Thymus (tissue), 11 donors: ENCODE results near the gene HAGHL. TPM values are rescaled to one million over a fixed set of nuclear protein-coding genes. Genes with fewer than 3 reads are reported as not detected.
"Not testable (repeated sequence)": the region's sequence is repeated elsewhere in the genome, so short reads cannot be mapped to it uniquely, and the experiment has no call there.

Source experiments
- DNase-seq, 9 donors: peaks; one replicate each; pipeline ENCODE4 v3.0.0-alpha.2; 2013; ENCODE audit warnings: low spot score in 9 of 9, low read depth in 6 of 9, missing footprints in 1 of 9
- H3K27ac ChIP-seq, 2 donors: one replicate each; pipeline ENCODE4 v1.5.1; 2013; ENCODE audit warnings: control low read depth in 1 of 2, low read depth in 1 of 2, low read length in 1 of 2, mild to moderate bottlenecking in 1 of 2, moderate library complexity in 1 of 2
- H3K27me3 ChIP-seq, 2 donors: one replicate each; pipeline ENCODE4 v1.5.1; 2013; ENCODE audit warnings: low read length in 1 of 2; ENCODE audit not compliant: control insufficient read depth in 2 of 2, insufficient read depth in 1 of 2
- H3K36me3 ChIP-seq, 2 donors: one replicate each; pipeline ENCODE4 v1.5.1; 2013; ENCODE audit warnings: low read length in 1 of 2, mild to moderate bottlenecking in 1 of 2, moderate library complexity in 1 of 2; ENCODE audit not compliant: control insufficient read depth in 2 of 2, insufficient read depth in 2 of 2
- H3K4me1 ChIP-seq, 2 donors: one replicate each; pipeline ENCODE4 v1.5.1; 2013; ENCODE audit warnings: low read length in 2 of 2; ENCODE audit not compliant: control insufficient read depth in 2 of 2, insufficient read depth in 2 of 2
- H3K4me3 ChIP-seq, 2 donors: one replicate each; pipeline ENCODE4 v1.5.1; 2013; ENCODE audit warnings: low read length in 2 of 2, control low read depth in 1 of 2, mild to moderate bottlenecking in 1 of 2
- H3K9me3 ChIP-seq, 2 donors: one replicate each; pipeline ENCODE4 v1.5.1; 2013; ENCODE audit warnings: low read length in 1 of 2, mild to moderate bottlenecking in 1 of 2; ENCODE audit not compliant: control insufficient read depth in 2 of 2, insufficient read depth in 1 of 2
- whole genome bisulfite sequencing: extraction: QIAGEN DNeasy Blood & Tissue Kit; methylation state at CpG from one replicate; pipeline ENCODE4 v1.1.7; 2013; 5-methylcytosine and 5-hydroxymethylcytosine counted together
- polyA plus RNA-seq: library from polyadenylated mRNA; stranded (reverse); fragments of 200-250 nt; gene quantifications from one replicate; pipeline ENCODE4 v1.2.3, GENCODE V29; 2013
- total RNA-seq: library from RNA; stranded (reverse); fragments of 120-200 nt; gene quantifications from one replicate; pipeline ENCODE4 v1.2.4, GENCODE V29; 2013
- donor health status: healthy.

The HAGHL gene
- total and polyA plus RNA-seq, 2 donors: 15.7 to 50.6 TPM

- H3K27me3 ChIP-seq: peaks cover 0 to 17% of the 10 kb centered on the region in 2 donors
- H3K9me3 ChIP-seq: no peaks in the 10 kb centered on the region
- H3K4me1 ChIP-seq: no peaks in the 10 kb centered on the region
- no peaks in the 10 kb centered on the region for H3K36me3 ChIP-seq
- no peak for DNase-seq
- no peak overlapping the region for H3K4me3 ChIP-seq
- WGBS: 74% methylated on average over 20 of the region's 20 CpGs
- no peak overlapping the region for H3K27ac ChIP-seq
Measured at GRCh38 chr16:769184-769784, 42.4 kb downstream of the HAGHL start.

- H3K36me3 ChIP-seq: no peaks in the 10 kb centered on the region
- H3K27me3 ChIP-seq: peaks cover 0 to 17% of the 10 kb centered on the region in 2 donors
- DNase-seq: no peak
- 94% methylated on average over 19 of the region's 19 CpGs for WGBS
- H3K27ac ChIP-seq: no peak overlapping the region
- H3K4me3 ChIP-seq: no peak overlapping the region
- H3K4me1 ChIP-seq: no peaks in the 10 kb centered on the region
- H3K9me3 ChIP-seq: no peaks in the 10 kb centered on the region
Measured at GRCh38 chr16:769934-770333, 43.0 kb downstream of the HAGHL start.

GRCh38 chr16:770411-770810, 43.5 kb downstream of the HAGHL start:
- Histone ChIP-seq H3K4me1 (no peaks in the 10 kb centered on the region), H3K27me3 (peaks cover 0 to 17% of the 10 kb centered on the region in 2 donors), H3K9me3 (no peaks in the 10 kb centered on the region), H3K36me3 (no peaks in the 10 kb centered on the region), H3K27ac (no peak overlapping the region), H3K4me3 (no peak overlapping the region)
- no peak for DNase-seq
- 87% methylated on average over 13 of the region's 13 CpGs for WGBS

- Histone ChIP-seq H3K4me3 (no peak overlapping the region), H3K9me3 (no peaks in the 10 kb centered on the region), H3K27me3 (peaks cover 0 to 27% of the 10 kb centered on the region in 2 donors), H3K4me1 (no peaks in the 10 kb centered on the region), H3K27ac (no peak overlapping the region), H3K36me3 (no peaks in the 10 kb centered on the region)
- 96% methylated on average over 18 of the region's 18 CpGs for WGBS
- DNase-seq: no peak
Measured at GRCh38 chr16:772959-773358, 46.1 kb downstream of the HAGHL start.

- WGBS: 94% methylated on average over 46 of the region's 46 CpGs
- H3K4me3 ChIP-seq: no peak overlapping the region
- DNase-seq: no peak
- no peak overlapping the region for H3K27ac ChIP-seq
- H3K27me3 ChIP-seq: peaks cover 0 to 27% of the 10 kb centered on the region in 2 donors
- no peaks in the 10 kb centered on the region for H3K4me1 ChIP-seq
- no peaks in the 10 kb centered on the region for H3K9me3 ChIP-seq
- no peaks in the 10 kb centered on the region for H3K36me3 ChIP-seq
Measured at GRCh38 chr16:774086-775001, 47.4 kb downstream of the HAGHL start.

- Histone ChIP-seq H3K27me3 (peaks cover 0 to 25% of the 10 kb centered on the region in 2 donors), H3K9me3 (no peaks in the 10 kb centered on the region), H3K27ac (no peak overlapping the region), H3K4me1 (no peaks in the 10 kb centered on the region), H3K4me3 (no peak overlapping the region), H3K36me3 (no peaks in the 10 kb centered on the region)
- 91% methylated on average over 36 of the region's 36 CpGs for WGBS
- no peak for DNase-seq
Measured at GRCh38 chr16:775236-775796, 48.4 kb downstream of the HAGHL start.

- not testable (repeated sequence) for H3K4me1 ChIP-seq, DNase-seq, H3K9me3 ChIP-seq, H3K36me3 ChIP-seq, H3K4me3 ChIP-seq, H3K27ac ChIP-seq
- WGBS: 95% methylated on average over 10 of the region's 10 CpGs
- H3K27me3 ChIP-seq: peaks cover 0 to 27% of the 10 kb centered on the region in 2 donors
Measured at GRCh38 chr16:776298-776697, 49.4 kb downstream of the HAGHL start.

- no peak for DNase-seq
- Histone ChIP-seq H3K27me3 (peaks cover 0 to 31% of the 10 kb centered on the region in 2 donors), H3K4me1 (no peaks in the 10 kb centered on the region), H3K9me3 (no peaks in the 10 kb centered on the region), H3K27ac (no peak overlapping the region), H3K36me3 (no peaks in the 10 kb centered on the region), H3K4me3 (no peak overlapping the region)
- WGBS: 97% methylated on average over 9 of the region's 9 CpGs
Measured at GRCh38 chr16:776824-777223, 49.9 kb downstream of the HAGHL start.

GRCh38 chr16:777826-778225, 50.9 kb downstream of the HAGHL start:
- Histone ChIP-seq H3K27me3 (peaks cover 0 to 32% of the 10 kb centered on the region in 2 donors), H3K36me3 (no peaks in the 10 kb centered on the region), H3K9me3 (no peaks in the 10 kb centered on the region), H3K27ac (no peak overlapping the region), H3K4me3 (no peak overlapping the region), H3K4me1 (no peaks in the 10 kb centered on the region)
- WGBS: 23% methylated on average over 16 of the region's 16 CpGs
- DNase-seq: no peak
